ENCODE results near the gene EVPLL.
"Not testable (repeated sequence)": the region's sequence is repeated elsewhere in the genome, so short reads cannot be mapped to it uniquely, and the experiment has no call there.

Gene EVPLL

GRCh38 chr17:18384271-18384670 lies 6.7 kb downstream of the EVPLL start:
- H3K27me3 ChIP-seq (ENCODE audit: control insufficient read depth in 1 of 2, insufficient read depth in 1 of 2, low read length in 2 of 2): peaks cover 23 to 32% of the 10 kb centered on the region in 2 experiments
- not testable (repeated sequence) for H3K27ac ChIP-seq (ENCODE audit: low read length, poor library complexity, severe bottlenecking); H3K36me3 ChIP-seq (ENCODE audit: control insufficient read depth in 1 of 2, insufficient read depth in 2 of 2, low read depth in 1 of 2, low read length in 2 of 2); H3K4ac ChIP-seq (ENCODE audit: low read depth in 1 of 2, low read length in 2 of 2); H4K91ac ChIP-seq (ENCODE audit: low read length); H3K79me1 ChIP-seq (replicated peaks; ENCODE audit: low read length, poor library complexity, severe bottlenecking); DNase-seq; H3K14ac ChIP-seq (ENCODE audit: low read length in 2 of 2); H2BK5ac ChIP-seq (ENCODE audit: low read depth, low read length, poor library complexity, severe bottlenecking); H4K8ac ChIP-seq (ENCODE audit: low read length); H3K4me3 ChIP-seq (ENCODE audit: insufficient read depth in 1 of 2, low read depth in 1 of 2, low read length in 2 of 2); H3K9ac ChIP-seq (ENCODE audit: low read length); H2AFZ ChIP-seq (ENCODE audit: low read depth, low read length); H3K18ac ChIP-seq (ENCODE audit: low read depth in 1 of 2, low read length in 2 of 2); H2BK120ac ChIP-seq (ENCODE audit: low read depth, low read length); H3K9me3 ChIP-seq (ENCODE audit: control insufficient read depth, low read length); H2BK15ac ChIP-seq (ENCODE audit: low read depth, poor library complexity, severe bottlenecking); H2BK12ac ChIP-seq (ENCODE audit: low read length in 2 of 2); H2AK5ac ChIP-seq (ENCODE audit: low read length, severe bottlenecking); H3K23ac ChIP-seq (ENCODE audit: low read length in 2 of 2); H3K4me1 ChIP-seq (ENCODE audit: control insufficient read depth, insufficient read depth, low read depth, low read length); H3K4me2 ChIP-seq (ENCODE audit: low read length, poor library complexity, severe bottlenecking)
- 77% methylated on average over 4 of the region's 7 CpGs for WGBS

- H3K9ac ChIP-seq (ENCODE audit: low read length); H3K4me3 ChIP-seq (ENCODE audit: insufficient read depth in 1 of 2, low read depth in 1 of 2, low read length in 2 of 2); H2AFZ ChIP-seq (ENCODE audit: low read depth, low read length); H3K27me3 ChIP-seq (ENCODE audit: control insufficient read depth in 1 of 2, insufficient read depth in 1 of 2, low read length in 2 of 2); H3K4me1 ChIP-seq (ENCODE audit: control insufficient read depth, insufficient read depth, low read depth, low read length); DNase-seq; H2BK120ac ChIP-seq (ENCODE audit: low read depth, low read length); H3K14ac ChIP-seq (ENCODE audit: low read length in 2 of 2); H3K4ac ChIP-seq (ENCODE audit: low read depth in 1 of 2, low read length in 2 of 2); H3K4me2 ChIP-seq (ENCODE audit: low read length, poor library complexity, severe bottlenecking); H3K18ac ChIP-seq (ENCODE audit: low read depth in 1 of 2, low read length in 2 of 2); H3K27ac ChIP-seq (ENCODE audit: low read length, poor library complexity, severe bottlenecking); H2BK5ac ChIP-seq (ENCODE audit: low read depth, low read length, poor library complexity, severe bottlenecking); H2BK12ac ChIP-seq (ENCODE audit: low read length in 2 of 2); H3K9me3 ChIP-seq (ENCODE audit: control insufficient read depth, low read length); H3K79me1 ChIP-seq (replicated peaks; ENCODE audit: low read length, poor library complexity, severe bottlenecking); H3K36me3 ChIP-seq (ENCODE audit: control insufficient read depth in 1 of 2, insufficient read depth in 2 of 2, low read depth in 1 of 2, low read length in 2 of 2); H3K23ac ChIP-seq (ENCODE audit: low read length in 2 of 2); H2AK5ac ChIP-seq (ENCODE audit: low read length, severe bottlenecking); H4K91ac ChIP-seq (ENCODE audit: low read length); H2BK15ac ChIP-seq (ENCODE audit: low read depth, poor library complexity, severe bottlenecking); H4K8ac ChIP-seq (ENCODE audit: low read length): not testable (repeated sequence)
- 65% methylated on average over 5 of the region's 5 CpGs for WGBS
Measured at GRCh38 chr17:18387583-18387982, 10.0 kb downstream of the EVPLL start.

GRCh38 chr17:18388266-18388665 lies 10.7 kb downstream of the EVPLL start:
- H3K27ac ChIP-seq (ENCODE audit: low read length, poor library complexity, severe bottlenecking); H3K79me1 ChIP-seq (replicated peaks; ENCODE audit: low read length, poor library complexity, severe bottlenecking); H3K9me3 ChIP-seq (ENCODE audit: control insufficient read depth, low read length); H4K8ac ChIP-seq (ENCODE audit: low read length); H3K9ac ChIP-seq (ENCODE audit: low read length); H4K91ac ChIP-seq (ENCODE audit: low read length); H3K23ac ChIP-seq (ENCODE audit: low read length in 2 of 2); H2BK15ac ChIP-seq (ENCODE audit: low read depth, poor library complexity, severe bottlenecking); H2BK12ac ChIP-seq (ENCODE audit: low read length in 2 of 2); H2BK120ac ChIP-seq (ENCODE audit: low read depth, low read length); H3K36me3 ChIP-seq (ENCODE audit: control insufficient read depth in 1 of 2, insufficient read depth in 2 of 2, low read depth in 1 of 2, low read length in 2 of 2); H3K4ac ChIP-seq (ENCODE audit: low read depth in 1 of 2, low read length in 2 of 2); H3K4me1 ChIP-seq (ENCODE audit: control insufficient read depth, insufficient read depth, low read depth, low read length); DNase-seq; H3K4me2 ChIP-seq (ENCODE audit: low read length, poor library complexity, severe bottlenecking); H3K27me3 ChIP-seq (ENCODE audit: control insufficient read depth in 1 of 2, insufficient read depth in 1 of 2, low read length in 2 of 2); H3K18ac ChIP-seq (ENCODE audit: low read depth in 1 of 2, low read length in 2 of 2); H3K4me3 ChIP-seq (ENCODE audit: insufficient read depth in 1 of 2, low read depth in 1 of 2, low read length in 2 of 2); H2AFZ ChIP-seq (ENCODE audit: low read depth, low read length); H2AK5ac ChIP-seq (ENCODE audit: low read length, severe bottlenecking); H2BK5ac ChIP-seq (ENCODE audit: low read depth, low read length, poor library complexity, severe bottlenecking): not testable (repeated sequence)
- H3K14ac ChIP-seq (ENCODE audit: low read length in 2 of 2): peak overlapping the region in 1 of 2 experiments; percentile 81
- 96% methylated on average over 4 of the region's 4 CpGs for WGBS

- H3K4me1 ChIP-seq (ENCODE audit: control insufficient read depth, insufficient read depth, low read depth, low read length); H3K79me1 ChIP-seq (replicated peaks; ENCODE audit: low read length, poor library complexity, severe bottlenecking); H3K23ac ChIP-seq (ENCODE audit: low read length in 2 of 2); H2BK15ac ChIP-seq (ENCODE audit: low read depth, poor library complexity, severe bottlenecking); H3K4me2 ChIP-seq (ENCODE audit: low read length, poor library complexity, severe bottlenecking); H4K8ac ChIP-seq (ENCODE audit: low read length); H4K91ac ChIP-seq (ENCODE audit: low read length); H3K27ac ChIP-seq (ENCODE audit: low read length, poor library complexity, severe bottlenecking); DNase-seq; H3K18ac ChIP-seq (ENCODE audit: low read depth in 1 of 2, low read length in 2 of 2); H2AFZ ChIP-seq (ENCODE audit: low read depth, low read length); H2BK12ac ChIP-seq (ENCODE audit: low read length in 2 of 2); H2BK5ac ChIP-seq (ENCODE audit: low read depth, low read length, poor library complexity, severe bottlenecking); H2AK5ac ChIP-seq (ENCODE audit: low read length, severe bottlenecking); H3K36me3 ChIP-seq (ENCODE audit: control insufficient read depth in 1 of 2, insufficient read depth in 2 of 2, low read depth in 1 of 2, low read length in 2 of 2); H3K9me3 ChIP-seq (ENCODE audit: control insufficient read depth, low read length); H3K4ac ChIP-seq (ENCODE audit: low read depth in 1 of 2, low read length in 2 of 2); H3K27me3 ChIP-seq (ENCODE audit: control insufficient read depth in 1 of 2, insufficient read depth in 1 of 2, low read length in 2 of 2); H2BK120ac ChIP-seq (ENCODE audit: low read depth, low read length); H3K14ac ChIP-seq (ENCODE audit: low read length in 2 of 2); H3K9ac ChIP-seq (ENCODE audit: low read length); H3K4me3 ChIP-seq (ENCODE audit: insufficient read depth in 1 of 2, low read depth in 1 of 2, low read length in 2 of 2): not testable (repeated sequence)
- no CpG with 5 or more reads among the region's 10 CpGs for WGBS
Measured at GRCh38 chr17:18388728-18389127, 11.2 kb downstream of the EVPLL start.

Measured in mesenchymal stem cell (in vitro differentiated cells and primary cell).